Activated CD4-positive, alpha-beta memory T cell treated with anti-CD3 and anti-CD28 coated beads, Interleukin-2, amount 10 ng/mL, durations not matched to agents 7 days and 5 days (primary cell): ENCODE data around the gene TXNRD1. TPM values are rescaled to one million over a fixed set of nuclear protein-coding genes. Genes with fewer than 3 reads are reported as not detected.

ENCODE experiments used
- CTCF ChIA-PET: fragments of 350-600 bp; sonication (Branson Sonifier 250); formaldehyde crosslinking; loops from one replicate; lab custom pipeline; 2021; ENCODE audit warnings: antibody characterized with exemption, inconsistent platforms; lab: Charles Lee
- POLR2A ChIA-PET: fragments of 350-600 bp; sonication (Branson Sonifier 250); formaldehyde crosslinking; loops from one replicate; lab custom pipeline; 2021; ENCODE audit warnings: antibody characterized with exemption; lab: Charles Lee
- DNase-seq: peaks from one replicate; pipeline ENCODE4 v3.0.0-alpha.2; 2020
- H3K27ac Mint-ChIP-seq: one replicate; pipeline ENCODE4 v1.8.0; 2021; ENCODE audit warnings: mild to moderate bottlenecking, mixed read lengths
- H3K27me3 Mint-ChIP-seq: one replicate; pipeline ENCODE4 v1.8.0; 2021; ENCODE audit warnings: mixed read lengths
- H3K36me3 Mint-ChIP-seq: one replicate; pipeline ENCODE4 v1.8.0; 2021; ENCODE audit warnings: low read depth, mixed read lengths
- H3K4me1 Mint-ChIP-seq: one replicate; pipeline ENCODE4 v1.8.0; 2021; ENCODE audit warnings: mixed read lengths
- H3K4me3 Mint-ChIP-seq: one replicate; pipeline ENCODE4 v1.8.0; 2021; ENCODE audit warnings: mild to moderate bottlenecking, mixed read lengths
- H3K9me3 Mint-ChIP-seq: one replicate; pipeline ENCODE4 v1.8.0; 2021; ENCODE audit warnings: mixed read lengths
- total RNA-seq, 2 experiments: library from RNA; stranded (reverse); gene quantifications; one replicate each; pipeline ENCODE4 v1.2.3, GENCODE V29; 2021

The TXNRD1 gene
- total RNA-seq, 2 experiments from 2014 or later, result 108 to 112 TPM

GRCh38 chr12:104372061-104372720 lies 156.6 kb downstream of the TXNRD1 start:
- Mint-ChIP-seq H3K27me3 (no peaks in the 10 kb centered on the region), H3K9me3 (peaks cover 12% of the 10 kb centered on the region), H3K4me1 (peaks cover 17% of the 10 kb centered on the region), H3K36me3 (peaks cover 2% of the 10 kb centered on the region), H3K4me3 (no peak overlapping the region), H3K27ac (peak overlapping the region; percentile 50)
- DNase-seq, result peak; percentile 60
- POLR2A ChIA-PET, result no interaction called here
- CTCF ChIA-PET, result interaction anchor here (1.1 to 1.7 kb wide), 3 partner anchors 10 to 84 kb away, joined by 4 to 9 read pairs (median 4); no protein-coding TSS in a partner anchor

GRCh38 chr12:104372721-104373335 lies 157.2 kb downstream of the TXNRD1 start:
- CTCF ChIA-PET, result interaction anchor here (1.1 to 1.7 kb wide), 3 partner anchors 9 to 83 kb away, joined by 4 to 9 read pairs (median 4); no protein-coding TSS in a partner anchor
- Mint-ChIP-seq H3K4me1 (peaks cover 17% of the 10 kb centered on the region), H3K36me3 (peaks cover 2% of the 10 kb centered on the region), H3K27me3 (no peaks in the 10 kb centered on the region), H3K9me3 (peaks cover 12% of the 10 kb centered on the region), H3K4me3 (no peak overlapping the region), H3K27ac (no peak overlapping the region)
- POLR2A ChIA-PET, result interaction anchor here (0.5 to 1.0 kb wide), 3 partner anchors 14 to 329 kb away, joined by 3 to 4 read pairs (median 4); no protein-coding TSS in a partner anchor
- DNase-seq, result no peak

GRCh38 chr12:104374071-104374470 lies 158.5 kb downstream of the TXNRD1 start:
- ChIA-PET POLR2A (no interaction called here), CTCF (interaction anchor here (1.5 to 1.7 kb wide), 2 partner anchors 8 to 16 kb away, joined by 4 to 9 read pairs; no protein-coding TSS in a partner anchor)
- Mint-ChIP-seq H3K4me1 (peaks cover 17% of the 10 kb centered on the region), H3K4me3 (no peak overlapping the region), H3K27me3 (no peaks in the 10 kb centered on the region), H3K9me3 (peaks cover 11% of the 10 kb centered on the region), H3K36me3 (peaks cover 2% of the 10 kb centered on the region), H3K27ac (no peak overlapping the region)
- no peak for DNase-seq

- H3K9me3 Mint-ChIP-seq, result peaks cover 4% of the 10 kb centered on the region
- no peak overlapping the region for H3K27ac Mint-ChIP-seq
- H3K36me3 Mint-ChIP-seq, result no peaks in the 10 kb centered on the region
- POLR2A ChIA-PET, result no interaction called here
- no peak for DNase-seq
- H3K27me3 Mint-ChIP-seq, result no peaks in the 10 kb centered on the region
- H3K4me1 Mint-ChIP-seq, result peaks cover 17% of the 10 kb centered on the region
- CTCF ChIA-PET, result no interaction called here
- no peak overlapping the region for H3K4me3 Mint-ChIP-seq
Measured at GRCh38 chr12:104374806-104375205, 159.2 kb downstream of the TXNRD1 start.

GRCh38 chr12:104375775-104376174 lies 160.2 kb downstream of the TXNRD1 start:
- ChIA-PET CTCF (interaction anchor here (0.6 to 0.7 kb wide), 2 partner anchors 483 to 675 kb away, joined by 3 read pairs; no protein-coding TSS in a partner anchor), POLR2A (no interaction called here)
- no peak for DNase-seq
- Mint-ChIP-seq H3K4me3 (no peak overlapping the region), H3K36me3 (no peaks in the 10 kb centered on the region), H3K27me3 (no peaks in the 10 kb centered on the region), H3K4me1 (peaks cover 17% of the 10 kb centered on the region), H3K27ac (no peak overlapping the region), H3K9me3 (no peaks in the 10 kb centered on the region)

- CTCF ChIA-PET, result no interaction called here
- H3K9me3 Mint-ChIP-seq, result no peaks in the 10 kb centered on the region
- H3K4me3 Mint-ChIP-seq, result no peak overlapping the region
- no peaks in the 10 kb centered on the region for H3K36me3 Mint-ChIP-seq
- H3K27me3 Mint-ChIP-seq, result peaks cover 6% of the 10 kb centered on the region
- DNase-seq, result no peak
- H3K27ac Mint-ChIP-seq, result no peak overlapping the region
- POLR2A ChIA-PET, result no interaction called here
- H3K4me1 Mint-ChIP-seq, result peaks cover 13% of the 10 kb centered on the region
Measured at GRCh38 chr12:104376650-104377513, 161.3 kb downstream of the TXNRD1 start.

- Mint-ChIP-seq H3K9me3 (no peaks in the 10 kb centered on the region), H3K27ac (no peak overlapping the region), H3K36me3 (no peaks in the 10 kb centered on the region), H3K27me3 (peaks cover 6% of the 10 kb centered on the region), H3K4me1 (peaks cover 13% of the 10 kb centered on the region), H3K4me3 (no peak overlapping the region)
- ChIA-PET POLR2A (no interaction called here), CTCF (no interaction called here)
- DNase-seq, result no peak
Measured at GRCh38 chr12:104377514-104377812, 161.9 kb downstream of the TXNRD1 start.

GRCh38 chr12:104378427-104378826 lies 162.8 kb downstream of the TXNRD1 start:
- CTCF ChIA-PET, result no interaction called here

GRCh38 chr12:104381341-104381730 lies 165.8 kb downstream of the TXNRD1 start:
- Mint-ChIP-seq H3K27ac (no peak overlapping the region), H3K4me1 (peaks cover 14% of the 10 kb centered on the region), H3K27me3 (peaks cover 6% of the 10 kb centered on the region), H3K4me3 (no peak overlapping the region), H3K9me3 (peaks cover 2% of the 10 kb centered on the region), H3K36me3 (peaks cover 2% of the 10 kb centered on the region)
- DNase-seq, result no peak
- ChIA-PET POLR2A (interaction anchor here (0.6 to 1.5 kb wide), 4 partner anchors 75 to 671 kb away, joined by 3 to 6 read pairs (median 4); partner anchors contain the start of gene CHST11), CTCF (interaction anchor here (0.6 to 3.0 kb wide), 99 partner anchors 8 to 719 kb away, joined by 3 to 49 read pairs (median 4); partner anchors contain the start of genes CHST11 and SLC41A2)

More at GRCh38 chr12:104378427-104378826, 162.8 kb downstream of the TXNRD1 start:
- H3K4me3 Mint-ChIP-seq, result no peak overlapping the region
- DNase-seq, result no peak
- no peak overlapping the region for H3K27ac Mint-ChIP-seq
- peaks cover 6% of the 10 kb centered on the region for H3K27me3 Mint-ChIP-seq
- H3K9me3 Mint-ChIP-seq, result no peaks in the 10 kb centered on the region
- no peaks in the 10 kb centered on the region for H3K36me3 Mint-ChIP-seq
- H3K4me1 Mint-ChIP-seq, result peaks cover 13% of the 10 kb centered on the region
- POLR2A ChIA-PET, result no interaction called here

GRCh38 chr12:104381731-104382480 lies 166.3 kb downstream of the TXNRD1 start:
- H3K4me1 Mint-ChIP-seq, result peaks cover 14% of the 10 kb centered on the region
- H3K4me3 Mint-ChIP-seq, result no peak overlapping the region
- POLR2A ChIA-PET, result interaction anchor here (0.6 to 1.5 kb wide), 4 partner anchors 75 to 671 kb away, joined by 3 to 6 read pairs (median 4); partner anchors contain the start of gene CHST11
- H3K9me3 Mint-ChIP-seq, result peaks cover 2% of the 10 kb centered on the region
- peak; percentile 84 for DNase-seq
- peaks cover 2% of the 10 kb centered on the region for H3K36me3 Mint-ChIP-seq
- no peak overlapping the region for H3K27ac Mint-ChIP-seq
- H3K27me3 Mint-ChIP-seq, result peaks cover 6% of the 10 kb centered on the region
- CTCF ChIA-PET, result interaction anchor here (0.6 to 3.0 kb wide), 109 partner anchors 9 to 719 kb away, joined by 3 to 49 read pairs (median 4); partner anchors contain the start of genes CHST11 and SLC41A2

- Mint-ChIP-seq H3K9me3 (peaks cover 2% of the 10 kb centered on the region), H3K27me3 (peaks cover 6% of the 10 kb centered on the region), H3K4me1 (peaks cover 14% of the 10 kb centered on the region), H3K4me3 (no peak overlapping the region), H3K27ac (no peak overlapping the region), H3K36me3 (peaks cover 2% of the 10 kb centered on the region)
- DNase-seq, result no peak
- CTCF ChIA-PET, result interaction anchor here (1.1 kb wide), 1 partner anchor 669 kb away, joined by 3 read pairs; no protein-coding TSS in a partner anchor
- POLR2A ChIA-PET, result no interaction called here
Measured at GRCh38 chr12:104384141-104384880, 168.7 kb downstream of the TXNRD1 start.
